AG08395 (cell line): Measurements from ENCODE around the gene KCNMA1.

Source experiments
- DNase-seq: peaks from one replicate; pipeline ENCODE4 v3.0.0; 2012; ENCODE audit warnings: mixed read lengths, low spot score

Gene KCNMA1

GRCh38 chr10:76887223-76888010 lies 750.2 kb downstream of the KCNMA1 start:
- DNase-seq = no peak

GRCh38 chr10:76885816-76886215 lies 751.8 kb downstream of the KCNMA1 start:
- peak; percentile 16 for DNase-seq

GRCh38 chr10:76884673-76885275 lies 752.8 kb downstream of the KCNMA1 start:
- DNase-seq = no peak

- no peak for DNase-seq
Measured at GRCh38 chr10:76883596-76883995, 754.0 kb downstream of the KCNMA1 start.

- DNase-seq = no peak
Measured at GRCh38 chr10:76882796-76883195, 754.8 kb downstream of the KCNMA1 start.

- no peak for DNase-seq
Measured at GRCh38 chr10:76882245-76882644, 755.4 kb downstream of the KCNMA1 start.

- DNase-seq = peak; percentile 50
Measured at GRCh38 chr10:76881477-76882220, 756.0 kb downstream of the KCNMA1 start.

GRCh38 chr10:76880931-76881330 lies 756.7 kb downstream of the KCNMA1 start:
- DNase-seq = no peak

GRCh38 chr10:76879116-76879913 lies 758.3 kb downstream of the KCNMA1 start:
- DNase-seq = no peak

- DNase-seq = no peak
Measured at GRCh38 chr10:76878514-76878913, 759.1 kb downstream of the KCNMA1 start.

- DNase-seq = no peak
Measured at GRCh38 chr10:76874896-76875295, 762.7 kb downstream of the KCNMA1 start.

GRCh38 chr10:76874176-76874575 lies 763.4 kb downstream of the KCNMA1 start:
- DNase-seq = peak; percentile 55

- DNase-seq = no peak
Measured at GRCh38 chr10:76871697-76872295, 765.8 kb downstream of the KCNMA1 start.

GRCh38 chr10:76869931-76870330 lies 767.7 kb downstream of the KCNMA1 start:
- DNase-seq = no peak

- DNase-seq = peak; percentile 66
Measured at GRCh38 chr10:76868098-76868977, 769.3 kb downstream of the KCNMA1 start.

GRCh38 chr10:76866841-76867586 lies 770.6 kb downstream of the KCNMA1 start:
- no peak for DNase-seq

GRCh38 chr10:76864922-76865321 lies 772.7 kb downstream of the KCNMA1 start:
- DNase-seq = no peak

- DNase-seq = no peak
Measured at GRCh38 chr10:76858721-76859120, 778.9 kb downstream of the KCNMA1 start.

GRCh38 chr10:76840802-76841201 lies 796.8 kb downstream of the KCNMA1 start:
- DNase-seq = no peak

GRCh38 chr10:76839276-76839675 lies 798.3 kb downstream of the KCNMA1 start:
- DNase-seq = no peak
